Neuron (in vitro differentiated cells): ENCODE results near the gene C21orf91.
A peak's percentile ranks its signal among the peaks of the same experiment; 100 is the strongest.

Experiments
- H2AFZ ChIP-seq: one replicate; pipeline ENCODE4 v1.6.1; 2013; ENCODE audit warnings: low read depth, mild to moderate bottlenecking, inconsistent platforms, low read length, moderate library complexity
- H3K27me3 ChIP-seq: one replicate; pipeline ENCODE4 v1.6.1; 2013; ENCODE audit warnings: low read length; ENCODE audit not compliant: insufficient read depth
- H3K36me3 ChIP-seq: one replicate; pipeline ENCODE4 v1.6.1; 2013; ENCODE audit warnings: low read length; ENCODE audit not compliant: insufficient read depth
- H3K4me1 ChIP-seq: one replicate; pipeline ENCODE4 v1.6.1; 2013; ENCODE audit warnings: low read length; ENCODE audit not compliant: insufficient read depth
- H3K4me3 ChIP-seq: 2 replicates; pipeline ENCODE4 v1.5.1; 2013; ENCODE audit warnings: mild to moderate bottlenecking, low read length, moderate library complexity
- H3K9me3 ChIP-seq: one replicate; pipeline ENCODE4 v1.6.1; 2013; ENCODE audit warnings: low read length

C21orf91 gene

GRCh38 chr21:17819877-17820229 lies 697 bp upstream of the C21orf91 start:
- peak overlapping the region; percentile 78 for H3K4me3 ChIP-seq
- peaks cover 15% of the 10 kb centered on the region for H3K4me1 ChIP-seq
- H2AFZ ChIP-seq = peak overlapping the region; percentile 96
- H3K27me3 ChIP-seq = no peaks in the 10 kb centered on the region
- no peaks in the 10 kb centered on the region for H3K9me3 ChIP-seq
- H3K36me3 ChIP-seq = peaks cover 15% of the 10 kb centered on the region

GRCh38 chr21:17818186-17819113 lies 706 bp downstream of the C21orf91 start:
- H2AFZ ChIP-seq = peak overlapping the region; percentile 96
- peak overlapping the region; percentile 78 for H3K4me3 ChIP-seq
- H3K4me1 ChIP-seq = peaks cover 15% of the 10 kb centered on the region
- H3K9me3 ChIP-seq = peaks cover 6% of the 10 kb centered on the region
- H3K36me3 ChIP-seq = peaks cover 27% of the 10 kb centered on the region
- no peaks in the 10 kb centered on the region for H3K27me3 ChIP-seq

- H2AFZ ChIP-seq = no peak overlapping the region
- no peak overlapping the region for H3K4me3 ChIP-seq
- H3K4me1 ChIP-seq = peaks cover 9% of the 10 kb centered on the region
- H3K9me3 ChIP-seq = peaks cover 22% of the 10 kb centered on the region
- H3K36me3 ChIP-seq = peaks cover 70% of the 10 kb centered on the region
- no peaks in the 10 kb centered on the region for H3K27me3 ChIP-seq
Observed at GRCh38 chr21:17813353-17813752, 5.8 kb downstream of the C21orf91 start.

GRCh38 chr21:17805966-17806365 lies 13.2 kb downstream of the C21orf91 start:
- no peaks in the 10 kb centered on the region for H3K4me1 ChIP-seq
- no peak overlapping the region for H3K4me3 ChIP-seq
- no peak overlapping the region for H2AFZ ChIP-seq
- peaks cover 31% of the 10 kb centered on the region for H3K9me3 ChIP-seq
- H3K36me3 ChIP-seq = peaks cover 48% of the 10 kb centered on the region
- H3K27me3 ChIP-seq = no peaks in the 10 kb centered on the region

- H3K4me1 ChIP-seq = no peaks in the 10 kb centered on the region
- no peak overlapping the region for H2AFZ ChIP-seq
- H3K27me3 ChIP-seq = no peaks in the 10 kb centered on the region
- H3K4me3 ChIP-seq = no peak overlapping the region
- H3K9me3 ChIP-seq = peaks cover 16% of the 10 kb centered on the region
- peaks cover 25% of the 10 kb centered on the region for H3K36me3 ChIP-seq
Observed at GRCh38 chr21:17803536-17803935, 15.6 kb downstream of the C21orf91 start.

GRCh38 chr21:17802572-17802971 lies 16.6 kb downstream of the C21orf91 start:
- Histone ChIP-seq H3K4me3 (no peak overlapping the region), H2AFZ (no peak overlapping the region), H3K36me3 (peaks cover 17% of the 10 kb centered on the region), H3K27me3 (no peaks in the 10 kb centered on the region), H3K9me3 (peaks cover 6% of the 10 kb centered on the region), H3K4me1 (no peaks in the 10 kb centered on the region)

GRCh38 chr21:17799414-17800164 lies 19.6 kb downstream of the C21orf91 start:
- Histone ChIP-seq H3K4me1 (no peaks in the 10 kb centered on the region), H3K9me3 (no peaks in the 10 kb centered on the region), H3K4me3 (no peak overlapping the region), H3K27me3 (no peaks in the 10 kb centered on the region), H2AFZ (no peak overlapping the region), H3K36me3 (peaks cover 28% of the 10 kb centered on the region)

- no peak overlapping the region for H2AFZ ChIP-seq
- no peaks in the 10 kb centered on the region for H3K27me3 ChIP-seq
- no peaks in the 10 kb centered on the region for H3K9me3 ChIP-seq
- H3K36me3 ChIP-seq = peaks cover 29% of the 10 kb centered on the region
- H3K4me1 ChIP-seq = no peaks in the 10 kb centered on the region
- H3K4me3 ChIP-seq = no peak overlapping the region
Observed at GRCh38 chr21:17798796-17799195, 20.4 kb downstream of the C21orf91 start.

GRCh38 chr21:17797967-17798366 lies 21.2 kb downstream of the C21orf91 start:
- H3K27me3 ChIP-seq = no peaks in the 10 kb centered on the region
- no peaks in the 10 kb centered on the region for H3K9me3 ChIP-seq
- no peak overlapping the region for H2AFZ ChIP-seq
- peaks cover 37% of the 10 kb centered on the region for H3K36me3 ChIP-seq
- H3K4me3 ChIP-seq = no peak overlapping the region
- H3K4me1 ChIP-seq = no peaks in the 10 kb centered on the region

- no peaks in the 10 kb centered on the region for H3K9me3 ChIP-seq
- no peak overlapping the region for H2AFZ ChIP-seq
- H3K27me3 ChIP-seq = no peaks in the 10 kb centered on the region
- no peak overlapping the region for H3K4me3 ChIP-seq
- H3K4me1 ChIP-seq = no peaks in the 10 kb centered on the region
- peaks cover 37% of the 10 kb centered on the region for H3K36me3 ChIP-seq
Observed at GRCh38 chr21:17796503-17796902, 22.7 kb downstream of the C21orf91 start.

GRCh38 chr21:17796037-17796403 lies 23.1 kb downstream of the C21orf91 start:
- no peak overlapping the region for H2AFZ ChIP-seq
- no peaks in the 10 kb centered on the region for H3K4me1 ChIP-seq
- H3K36me3 ChIP-seq = peaks cover 37% of the 10 kb centered on the region
- H3K9me3 ChIP-seq = no peaks in the 10 kb centered on the region
- H3K27me3 ChIP-seq = no peaks in the 10 kb centered on the region
- no peak overlapping the region for H3K4me3 ChIP-seq

GRCh38 chr21:17795146-17796036 lies 23.8 kb downstream of the C21orf91 start:
- Histone ChIP-seq H3K9me3 (no peaks in the 10 kb centered on the region), H3K4me1 (no peaks in the 10 kb centered on the region), H3K27me3 (no peaks in the 10 kb centered on the region), H3K36me3 (peaks cover 38% of the 10 kb centered on the region), H3K4me3 (no peak overlapping the region), H2AFZ (no peak overlapping the region)
